ELR (cell line): ENCODE measurements around the gene LYAR.
"Not testable (repeated sequence)": the region's sequence is repeated elsewhere in the genome, so short reads cannot be mapped to it uniquely, and the experiment has no call there.

Experiments
- DNase-seq: peaks from one replicate; pipeline ENCODE4 v3.0.0-alpha.2; 2015; ENCODE audit warnings: low read depth

LYAR gene

DNA sequence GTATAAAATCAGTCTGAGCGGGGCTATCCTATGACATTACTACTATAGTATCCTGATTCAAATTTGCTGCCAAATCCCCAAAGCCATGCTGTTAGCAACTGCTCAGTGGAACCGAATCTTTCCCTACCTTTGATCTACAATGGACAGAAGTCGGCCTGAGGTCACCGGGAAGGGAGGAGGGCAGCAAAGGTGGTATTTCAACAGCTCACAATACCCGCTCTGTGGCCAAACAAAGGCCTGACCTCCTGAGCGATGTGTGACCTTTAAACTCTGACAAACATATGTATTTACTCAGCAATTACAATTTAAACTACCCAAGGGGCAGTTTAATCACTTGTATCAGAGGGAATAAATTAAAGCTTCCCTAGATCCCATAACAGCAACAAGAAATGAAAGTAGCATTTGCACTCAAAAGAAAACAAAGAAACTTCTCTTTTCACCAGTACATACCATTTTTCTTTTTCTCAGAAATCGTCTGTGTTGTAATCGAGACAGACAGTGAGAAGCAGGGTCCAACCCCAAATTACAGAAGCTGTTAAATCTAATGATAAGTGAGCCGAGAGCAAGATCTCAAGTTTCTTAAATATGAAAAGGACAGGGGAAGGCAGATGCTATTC lies 30.4 kb downstream of the LYAR start:
- DNase-seq = no peak

DNA sequence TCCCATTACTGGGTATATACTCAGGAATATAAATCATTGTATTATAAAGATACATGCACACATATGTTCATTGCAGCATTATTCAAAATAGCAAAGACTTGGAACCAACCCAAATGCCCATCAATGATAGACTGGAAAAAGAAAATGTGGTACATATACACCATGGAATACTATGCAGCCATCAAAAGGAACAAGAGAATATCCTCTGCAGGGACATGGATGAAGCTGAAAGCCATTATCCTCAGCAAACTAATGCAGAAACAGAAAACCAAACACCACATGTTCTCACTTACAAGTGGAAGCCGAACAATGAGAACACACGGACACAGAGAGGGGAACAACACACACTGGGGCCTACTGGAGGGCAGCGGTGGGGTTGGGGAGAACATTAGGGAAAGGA lies 32.2 kb downstream of the LYAR start:
- not testable (repeated sequence) for DNase-seq

DNA sequence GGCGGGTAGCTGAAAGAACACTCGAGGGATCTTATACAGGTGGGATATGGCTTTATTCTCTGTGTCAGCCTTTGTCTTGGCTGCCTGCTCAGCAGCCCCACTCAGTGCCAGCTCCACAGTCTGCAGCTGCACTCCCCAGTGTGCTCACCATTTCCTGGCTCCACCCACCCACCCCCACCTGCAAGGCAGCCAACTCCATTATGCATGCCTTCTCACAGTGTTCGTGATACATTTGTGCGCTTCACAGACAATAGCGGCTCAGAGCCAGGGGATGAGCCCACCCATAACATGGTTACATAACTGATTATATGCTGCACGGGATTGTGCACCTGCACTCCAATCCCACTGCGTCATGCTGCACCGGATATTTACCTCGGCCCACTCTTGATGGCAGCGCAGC lies 33.2 kb downstream of the LYAR start:
- no peak for DNase-seq

DNA sequence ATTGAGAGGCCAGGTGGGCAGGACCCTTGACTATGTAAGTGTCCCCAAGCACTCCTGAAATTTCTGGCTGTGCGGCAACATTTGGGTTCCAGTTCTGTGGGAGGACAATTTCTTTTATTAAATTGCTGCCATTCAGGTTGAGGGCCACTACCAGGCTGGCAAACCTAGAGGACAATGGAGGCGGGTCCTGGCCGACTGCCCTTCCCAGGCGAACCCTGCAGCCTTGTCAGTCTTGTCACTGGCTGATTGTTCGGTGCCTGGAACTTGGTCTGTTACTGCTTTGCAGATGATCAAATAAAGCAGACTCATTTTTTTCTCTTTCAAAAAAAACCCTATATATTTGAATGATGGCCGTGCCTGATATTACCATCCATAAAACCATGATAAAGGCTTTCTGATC lies 35.3 kb downstream of the LYAR start:
- no peak for DNase-seq

DNA sequence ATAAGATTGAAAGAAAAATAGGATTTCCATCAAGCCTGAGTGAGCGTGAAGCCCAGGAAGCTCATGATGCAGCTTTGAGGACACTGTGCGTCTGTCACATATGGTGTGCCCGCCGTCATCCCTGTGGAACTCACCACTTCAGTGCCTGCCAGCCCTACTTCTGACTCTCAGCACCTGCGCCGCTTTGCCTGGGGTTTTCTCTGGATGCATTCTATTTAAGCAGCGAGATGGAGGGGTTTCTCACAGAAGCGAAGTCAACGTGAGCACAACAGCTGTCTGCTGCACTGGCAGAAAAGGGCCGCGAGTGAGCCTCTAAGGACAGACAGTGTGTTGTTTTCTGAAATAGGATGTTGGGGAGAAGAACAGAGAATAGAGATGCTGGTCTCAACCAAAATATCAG lies 35.8 kb downstream of the LYAR start:
- no peak for DNase-seq

DNA sequence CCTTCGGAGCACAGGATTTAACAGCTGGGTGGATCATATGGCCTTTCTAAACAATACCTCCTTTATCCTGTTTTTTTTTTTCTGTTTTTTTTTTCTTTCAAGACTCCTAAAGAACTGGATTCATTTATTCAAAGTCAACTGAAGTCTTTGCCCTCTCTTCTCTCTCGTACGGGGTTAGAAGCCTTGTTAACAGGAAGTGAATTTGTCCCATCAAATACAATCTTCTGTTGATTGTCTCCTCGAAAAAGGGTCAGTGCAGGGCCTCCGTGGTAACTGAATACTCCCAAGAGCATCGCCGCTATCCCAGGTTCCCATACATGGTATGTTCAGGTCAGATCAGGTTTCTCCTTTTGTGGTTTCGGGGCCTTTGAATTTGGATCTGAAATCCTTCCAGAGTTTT lies 40.1 kb downstream of the LYAR start:
- DNase-seq = no peak

DNA sequence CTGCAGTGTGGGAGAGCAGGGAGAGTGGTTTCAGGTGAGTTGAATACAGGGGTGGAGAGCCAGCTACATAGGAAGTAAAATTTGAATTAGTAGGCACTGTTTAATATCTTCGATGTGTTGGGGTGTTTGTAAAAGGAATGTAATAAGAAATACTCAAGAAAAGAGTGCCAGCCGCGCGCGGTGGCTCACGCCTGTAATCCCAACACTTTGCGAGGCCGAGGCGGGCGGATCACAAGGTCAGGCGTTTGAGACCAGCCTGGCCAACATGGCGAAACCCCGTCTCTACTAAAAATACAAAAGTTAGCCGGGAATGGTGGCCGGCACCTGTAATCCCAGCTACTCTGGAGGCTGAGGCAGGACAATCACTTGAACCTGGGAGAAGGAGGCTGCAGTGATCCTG lies 40.6 kb downstream of the LYAR start:
- not testable (repeated sequence) for DNase-seq

DNA sequence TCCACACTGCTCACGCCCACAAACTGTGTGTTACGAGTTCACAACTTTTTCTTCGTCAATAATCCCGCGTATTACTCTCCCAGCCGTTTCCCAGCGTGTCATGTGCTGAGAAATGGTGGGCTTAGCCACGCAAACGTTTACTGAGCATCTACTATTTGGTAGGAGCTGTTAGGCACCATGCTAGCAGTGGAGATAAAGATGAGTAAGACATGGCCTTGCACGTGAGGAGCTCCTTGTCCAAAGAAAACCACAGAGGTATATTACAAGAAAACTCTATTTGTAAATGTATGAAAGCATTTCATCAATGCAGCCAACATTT lies 41.1 kb downstream of the LYAR start:
- DNase-seq = peak; percentile 35

DNA sequence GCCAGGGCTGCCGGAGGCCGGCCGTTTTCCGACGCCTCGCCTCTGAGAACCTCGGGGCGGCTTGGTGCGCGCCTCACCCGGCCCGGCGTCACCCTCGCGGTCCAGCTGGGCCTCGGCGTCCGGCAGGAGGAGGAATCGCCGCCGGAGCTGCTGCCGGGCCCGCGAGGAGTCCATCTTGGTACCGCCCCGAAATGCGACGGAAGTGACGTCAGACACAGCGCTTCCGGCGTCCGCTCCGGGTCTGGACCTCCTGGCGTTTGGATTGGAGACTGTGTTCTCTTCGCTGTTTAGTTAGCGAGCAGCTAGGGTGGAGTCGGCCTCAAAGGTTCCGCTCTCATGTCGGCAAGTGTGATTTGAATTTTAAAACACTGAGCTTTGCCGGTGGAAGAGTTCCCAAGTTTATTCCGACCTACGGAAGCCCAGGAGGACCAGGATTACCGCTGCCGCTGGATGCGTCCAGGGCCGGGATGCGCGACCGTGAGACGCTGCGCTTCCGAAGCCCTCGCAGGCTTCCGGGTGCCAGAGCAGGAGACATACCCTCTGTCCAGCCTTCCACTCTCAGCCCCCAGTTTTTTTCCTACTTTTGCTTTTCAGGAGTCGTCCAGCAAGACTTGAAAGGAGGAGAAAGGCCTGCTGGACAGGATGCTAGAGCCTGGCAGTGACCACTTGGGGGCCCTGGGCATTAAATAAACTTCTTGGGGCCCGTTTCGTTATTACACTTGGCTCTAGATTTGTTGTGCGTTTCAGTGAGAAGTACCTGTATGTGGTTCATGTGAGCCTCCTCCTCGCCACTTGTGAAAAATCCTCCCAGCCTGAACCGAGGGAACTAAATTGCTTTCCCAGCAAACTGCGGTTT lies 41.7 kb downstream of the LYAR start, which contains the start of gene TMEM128:
TSS of gene TMEM128 (minus strand) at position 195 of the 856 bp plus-strand sequence. CDS start at position 174, 21 bp downstream.
- DNase-seq = peak; percentile 94

DNA sequence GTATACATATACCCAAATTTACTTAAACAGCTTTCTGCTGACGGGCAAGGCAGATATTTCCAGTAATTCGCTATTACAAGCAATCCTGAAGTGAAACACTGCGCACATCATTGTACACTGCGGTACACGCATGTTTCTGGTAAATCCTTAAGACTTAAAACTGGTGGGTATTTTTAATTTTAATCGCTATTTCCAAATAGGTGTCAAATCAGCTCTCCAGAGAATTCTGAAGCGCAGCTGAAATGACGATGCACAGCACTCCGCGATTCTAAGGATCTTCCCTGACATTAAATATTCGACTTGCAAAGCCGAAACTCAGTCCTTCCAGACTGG lies 42.3 kb downstream of the LYAR start:
- DNase-seq = no peak

DNA sequence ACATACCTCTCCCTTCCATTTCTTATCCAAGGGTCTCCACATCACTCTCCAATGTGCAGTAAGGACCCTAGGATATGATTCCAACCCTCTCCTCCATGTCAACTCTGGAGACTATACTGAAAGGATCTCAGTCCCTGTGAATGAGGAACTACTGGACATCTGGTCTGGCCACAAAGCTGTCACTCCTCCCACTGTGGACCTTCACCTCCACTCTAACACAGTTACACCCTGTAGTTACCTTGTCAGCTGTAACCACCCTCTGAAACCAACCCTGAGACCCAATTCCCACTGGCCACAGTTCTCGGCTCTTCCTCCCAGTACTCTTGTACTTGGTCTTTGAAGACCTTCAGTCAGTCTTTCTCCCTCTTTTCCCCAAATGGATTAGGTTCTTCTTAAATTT lies 44.8 kb downstream of the LYAR start:
- no peak for DNase-seq

DNA sequence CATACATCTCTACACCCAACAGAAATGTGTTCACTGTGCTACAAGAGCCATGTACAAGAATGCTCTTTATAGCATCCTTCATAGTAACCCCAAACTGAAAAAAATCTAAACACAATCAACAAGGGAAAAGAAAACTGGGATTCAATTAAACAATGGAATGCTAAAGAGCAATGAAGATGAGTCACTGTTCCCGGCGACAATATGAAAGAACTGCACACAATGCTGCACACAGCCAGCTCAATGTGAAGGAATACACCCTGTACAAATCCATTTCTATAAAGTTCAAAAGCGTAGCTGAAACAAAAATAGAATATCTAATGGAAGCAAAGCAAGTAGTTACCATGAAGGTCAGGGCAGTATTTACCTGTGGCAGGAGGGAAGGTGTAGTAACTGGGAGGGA lies 50.4 kb downstream of the LYAR start:
- not testable (repeated sequence) for DNase-seq

DNA sequence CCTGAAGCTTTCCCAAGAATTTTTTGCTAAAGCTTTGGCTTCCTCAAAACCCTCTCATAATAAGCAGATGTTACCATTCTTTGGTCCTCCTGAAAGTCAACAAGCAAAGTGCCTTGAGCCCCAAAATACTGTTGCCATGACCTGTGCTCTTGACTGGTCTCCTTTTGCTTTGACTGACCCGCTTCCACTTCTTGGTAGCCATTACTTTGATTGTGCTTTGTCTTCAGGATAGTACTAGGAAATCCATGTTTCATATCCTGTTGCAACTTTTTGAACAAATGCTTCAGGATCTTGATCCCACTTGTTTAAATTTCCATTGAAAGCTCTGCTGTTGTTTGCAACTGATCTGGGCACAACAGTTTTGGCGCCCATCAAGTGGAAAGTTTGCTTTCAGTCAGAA lies 56.3 kb downstream of the LYAR start:
- DNase-seq = no peak

DNA sequence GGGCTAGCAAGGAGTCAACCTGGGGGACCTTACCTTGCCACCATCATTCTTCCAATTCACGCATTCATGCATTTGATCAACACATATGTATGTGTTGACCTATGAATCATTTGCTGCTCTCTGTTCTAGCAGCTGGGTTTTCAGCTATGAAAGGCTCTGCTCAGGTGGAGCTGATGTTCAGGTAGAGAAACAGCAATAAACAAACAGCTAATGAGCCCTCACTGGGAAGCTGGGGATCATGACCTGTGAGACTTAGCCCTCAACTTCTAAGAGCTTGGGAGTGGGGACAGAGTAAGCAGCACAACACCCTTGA lies 61.6 kb downstream of the LYAR start:
- DNase-seq = no peak

DNA sequence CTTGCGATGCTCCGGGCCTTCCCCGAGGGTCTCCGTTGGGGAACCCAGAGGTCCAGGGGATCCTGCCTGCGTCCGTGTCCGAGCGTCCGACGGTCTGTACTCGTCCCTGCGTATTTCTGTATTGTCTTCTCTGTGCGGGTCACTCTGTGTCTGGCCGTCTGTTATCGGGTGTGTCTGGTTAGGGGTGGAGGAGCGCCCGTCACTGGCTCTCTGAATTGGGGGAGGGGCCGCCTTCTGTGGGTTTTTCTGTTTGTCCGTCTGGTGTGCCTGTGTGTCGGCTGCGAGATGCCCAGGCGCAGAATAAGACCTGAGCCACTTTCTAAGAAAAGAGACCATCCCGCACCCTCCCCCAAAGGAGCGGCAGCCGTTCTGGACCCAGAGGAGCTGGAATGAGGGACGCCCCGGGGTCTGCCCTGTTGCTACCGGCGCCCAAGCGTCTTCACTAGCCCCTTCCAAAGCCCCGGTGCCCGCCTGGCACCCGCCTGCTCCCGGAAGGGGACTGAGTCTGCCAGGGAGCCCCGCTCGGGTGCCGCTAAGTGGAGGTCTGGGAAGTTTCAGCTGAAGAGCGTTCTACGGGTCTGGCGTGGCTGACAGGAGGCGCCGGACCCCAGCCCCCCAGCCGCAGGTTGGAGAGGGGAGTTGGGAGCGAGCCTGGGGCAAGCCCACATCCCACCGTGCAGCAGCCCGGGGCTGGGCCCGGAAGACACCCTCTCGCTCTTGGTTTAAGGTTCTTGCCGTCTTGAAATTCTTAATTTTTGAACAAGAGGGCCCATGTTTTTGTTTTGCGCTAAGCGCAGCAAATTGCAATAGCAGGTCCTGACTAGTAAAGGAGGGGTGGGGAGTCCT lies 62.2 kb downstream of the LYAR start:
- DNase-seq = no peak

DNA sequence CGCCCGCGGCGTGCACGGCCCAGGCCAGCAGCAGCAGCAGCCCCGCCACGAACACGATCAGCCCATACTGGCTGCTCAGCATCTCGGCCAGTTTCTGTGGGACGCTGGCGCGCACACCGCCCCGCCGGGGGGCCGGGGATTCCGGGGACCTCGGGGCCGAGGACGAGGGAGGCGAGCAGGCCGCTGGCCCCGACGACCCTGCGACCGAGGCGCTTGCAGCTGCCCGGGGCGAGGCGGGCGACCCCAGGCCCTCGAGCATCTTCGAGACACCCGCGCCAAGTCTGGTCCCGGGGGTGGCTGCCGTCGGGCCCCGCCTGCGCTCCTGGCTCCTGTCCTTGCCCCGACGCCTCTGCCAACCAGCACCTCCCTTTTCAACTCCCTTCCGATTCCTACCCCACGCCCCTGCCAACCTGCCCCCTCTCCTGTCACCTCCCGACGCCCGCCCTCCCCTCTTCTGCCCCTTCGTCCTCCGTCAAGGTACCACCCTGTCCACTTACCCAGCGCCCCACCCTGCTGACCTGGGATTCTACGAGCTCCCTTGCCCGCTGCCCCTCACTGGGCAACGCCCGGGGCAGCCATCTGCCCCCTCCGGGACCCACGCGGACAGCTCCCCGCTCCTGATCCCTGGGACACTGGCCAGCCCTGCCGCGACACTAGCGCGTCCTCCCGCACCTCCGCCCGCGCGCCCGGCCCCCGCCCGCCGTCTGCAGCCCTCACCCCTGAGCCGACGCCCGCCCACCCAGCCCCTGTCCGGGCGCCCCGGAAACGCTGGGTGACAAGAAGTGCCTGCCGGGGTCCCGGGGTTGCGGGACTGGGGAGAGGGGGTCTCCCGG lies 63.1 kb downstream of the LYAR start, which contains the start of gene OTOP1:
TSS of gene OTOP1 (minus strand) at position 324 of the 833 bp plus-strand sequence. CDS start at position 259, 65 bp downstream.
- no peak for DNase-seq

DNA sequence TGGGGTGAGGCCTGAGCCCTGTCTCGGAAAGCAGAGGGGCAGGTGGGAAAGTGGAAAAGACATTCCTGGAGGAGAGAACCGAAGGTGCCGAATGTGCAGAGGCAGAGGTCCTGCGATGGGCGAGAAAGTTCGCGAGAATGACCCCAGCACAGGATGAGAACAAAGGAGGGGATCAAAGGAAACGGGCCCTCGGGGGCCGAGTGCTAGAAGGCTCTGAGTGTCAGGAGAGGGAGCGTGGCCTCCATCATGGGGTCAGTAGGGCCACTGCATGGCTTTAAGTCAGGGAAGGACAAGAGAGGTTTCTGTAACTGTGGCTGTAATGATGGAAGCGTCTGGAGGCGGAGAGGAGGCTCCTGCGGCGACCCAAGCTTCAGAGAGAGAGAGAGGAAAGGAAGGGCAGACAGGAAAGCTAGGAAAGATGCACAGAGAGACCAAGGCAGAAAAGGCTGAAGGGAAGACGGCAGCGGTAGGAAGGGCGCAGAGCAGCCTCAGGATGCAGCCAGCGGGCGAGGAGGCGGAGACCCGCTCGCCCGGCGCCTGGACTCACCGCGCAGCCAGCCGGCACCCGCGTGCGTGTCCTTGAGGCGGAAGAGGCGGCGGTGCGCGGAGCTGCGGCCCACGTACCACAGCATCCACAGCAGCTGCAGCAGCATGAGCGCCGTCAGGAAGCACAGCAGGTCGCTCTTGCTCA lies 63.9 kb downstream of the LYAR start:
- DNase-seq = peak; percentile 14
